ENCODE data around the gene NXPH1.

Gene NXPH1

GRCh38 chr7:8507566-8507965, 74.2 kb downstream of the NXPH1 start:
- no peak for DNase-seq (ENCODE audit: low read depth)

GRCh38 chr7:8509621-8510020, 76.2 kb downstream of the NXPH1 start:
- no peak for DNase-seq (ENCODE audit: low read depth)

- no peak for DNase-seq (ENCODE audit: low read depth)
Measured at GRCh38 chr7:8511855-8512254, 78.4 kb downstream of the NXPH1 start.

GRCh38 chr7:8514781-8515519, 81.5 kb downstream of the NXPH1 start:
- DNase-seq (ENCODE audit: low read depth): no peak

GRCh38 chr7:8515640-8516185, 82.3 kb downstream of the NXPH1 start:
- no peak for DNase-seq (ENCODE audit: low read depth)

GRCh38 chr7:8516976-8517375, 83.6 kb downstream of the NXPH1 start:
- DNase-seq (ENCODE audit: low read depth): no peak

GRCh38 chr7:8528311-8528710, 94.9 kb downstream of the NXPH1 start:
- DNase-seq (ENCODE audit: low read depth): no peak

GRCh38 chr7:8531991-8532515, 98.6 kb downstream of the NXPH1 start:
- no peak for DNase-seq (ENCODE audit: low read depth)

GRCh38 chr7:8536431-8536830, 103.0 kb downstream of the NXPH1 start:
- no peak for DNase-seq (ENCODE audit: low read depth)

GRCh38 chr7:8549046-8549445, 115.6 kb downstream of the NXPH1 start:
- DNase-seq (ENCODE audit: low read depth): no peak

GRCh38 chr7:8560501-8560900, 127.1 kb downstream of the NXPH1 start:
- no peak for DNase-seq (ENCODE audit: low read depth)

GRCh38 chr7:8561449-8561848, 128.0 kb downstream of the NXPH1 start:
- DNase-seq (ENCODE audit: low read depth): no peak

GRCh38 chr7:8564281-8564680, 130.9 kb downstream of the NXPH1 start:
- no peak for DNase-seq (ENCODE audit: low read depth)

GRCh38 chr7:8566016-8566415, 132.6 kb downstream of the NXPH1 start:
- no peak for DNase-seq (ENCODE audit: low read depth)

GRCh38 chr7:8567626-8568025, 134.2 kb downstream of the NXPH1 start:
- DNase-seq (ENCODE audit: low read depth): no peak

- DNase-seq (ENCODE audit: low read depth): no peak
Measured at GRCh38 chr7:8579661-8580194, 146.3 kb downstream of the NXPH1 start.

GRCh38 chr7:8581842-8582241, 148.4 kb downstream of the NXPH1 start:
- no peak for DNase-seq (ENCODE audit: low read depth)

- no peak for DNase-seq (ENCODE audit: low read depth)
Measured at GRCh38 chr7:8582728-8583127, 149.3 kb downstream of the NXPH1 start.

- DNase-seq (ENCODE audit: low read depth): no peak
Measured at GRCh38 chr7:8585591-8585990, 152.2 kb downstream of the NXPH1 start.

GRCh38 chr7:8590225-8590624, 156.8 kb downstream of the NXPH1 start:
- DNase-seq (ENCODE audit: low read depth): no peak

GRCh38 chr7:8590791-8591190, 157.4 kb downstream of the NXPH1 start:
- DNase-seq (ENCODE audit: low read depth): no peak

- no peak for DNase-seq (ENCODE audit: low read depth)
Measured at GRCh38 chr7:8591289-8591688, 157.9 kb downstream of the NXPH1 start.

GRCh38 chr7:8592167-8592566, 158.8 kb downstream of the NXPH1 start:
- DNase-seq (ENCODE audit: low read depth): no peak

- no peak for DNase-seq (ENCODE audit: low read depth)
Measured at GRCh38 chr7:8594115-8594514, 160.7 kb downstream of the NXPH1 start.
